GM21515 (cell line): Measurements from ENCODE around the gene C8G.

Source experiments
- ATAC-seq: cut with Tn5 transposase; IDR thresholded peaks from one replicate; pipeline ENCODE4 v1.9.1; 2021; ENCODE audit not compliant: unreplicated experiment

Gene C8G

DNA sequence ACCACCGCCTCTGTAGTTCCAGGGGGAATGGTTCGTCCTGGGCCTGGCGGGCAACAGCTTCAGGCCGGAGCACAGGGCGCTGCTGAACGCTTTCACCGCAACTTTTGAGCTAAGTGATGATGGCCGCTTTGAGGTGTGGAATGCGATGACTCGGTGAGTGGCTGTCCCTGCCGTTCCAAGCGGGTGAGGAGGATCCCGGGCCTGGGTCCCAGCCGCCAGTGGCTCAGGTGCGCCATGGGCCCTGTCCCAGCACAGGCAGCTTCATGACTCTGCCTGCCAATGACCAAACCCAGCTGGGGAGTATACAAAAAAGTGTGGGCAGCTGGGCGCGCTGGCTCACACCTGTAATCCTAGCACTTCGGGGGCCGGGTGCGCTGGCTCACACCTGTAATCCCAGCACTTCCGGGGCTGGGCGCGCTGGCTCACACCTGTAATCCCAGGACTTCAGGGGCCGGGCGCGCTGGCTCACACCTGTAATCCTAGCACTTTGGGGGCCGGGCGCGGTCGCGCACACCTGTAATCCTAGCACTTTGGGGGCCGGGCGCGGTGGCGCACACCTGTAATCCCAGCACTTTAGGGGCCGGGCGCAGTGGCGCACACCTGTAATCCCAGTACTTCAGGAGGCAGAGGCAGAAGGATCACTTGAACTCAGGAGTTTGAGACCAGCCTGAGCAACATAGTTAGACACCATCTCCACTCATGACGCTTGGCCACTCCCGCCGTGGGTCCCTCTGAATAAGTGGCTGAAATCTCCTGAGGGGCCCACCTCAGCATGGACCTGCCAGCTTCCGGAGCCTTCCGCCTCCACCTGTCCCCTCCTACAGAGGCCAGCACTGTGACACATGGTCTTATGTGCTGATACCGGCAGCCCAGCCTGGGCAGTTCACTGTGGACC, 8.1 kb downstream of the C8G start:
- ATAC-seq, result no peak

DNA sequence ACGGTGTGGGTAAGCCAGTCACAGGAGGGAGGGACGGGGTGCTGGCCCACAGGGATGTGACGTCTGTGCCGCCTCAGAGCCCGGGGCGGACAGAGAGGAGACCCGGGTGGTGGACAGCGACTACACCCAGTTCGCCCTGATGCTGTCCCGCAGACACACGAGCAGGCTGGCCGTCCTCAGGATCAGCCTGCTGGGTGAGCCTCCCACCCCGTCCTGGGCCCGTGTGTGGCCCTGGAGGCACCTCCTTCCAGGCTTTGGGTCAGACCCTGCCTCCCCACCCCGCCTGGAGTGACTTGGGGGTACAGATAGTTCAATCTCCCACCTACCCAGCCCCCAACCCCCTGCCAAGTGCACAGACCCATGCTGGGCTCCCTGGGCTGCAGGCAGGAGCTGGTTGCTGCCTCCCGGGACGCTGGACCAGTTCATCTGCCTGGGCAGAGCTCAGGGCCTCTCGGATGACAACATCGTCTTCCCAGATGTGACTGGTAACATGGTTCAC, 8.8 kb downstream of the C8G start:
- no peak for ATAC-seq

DNA sequence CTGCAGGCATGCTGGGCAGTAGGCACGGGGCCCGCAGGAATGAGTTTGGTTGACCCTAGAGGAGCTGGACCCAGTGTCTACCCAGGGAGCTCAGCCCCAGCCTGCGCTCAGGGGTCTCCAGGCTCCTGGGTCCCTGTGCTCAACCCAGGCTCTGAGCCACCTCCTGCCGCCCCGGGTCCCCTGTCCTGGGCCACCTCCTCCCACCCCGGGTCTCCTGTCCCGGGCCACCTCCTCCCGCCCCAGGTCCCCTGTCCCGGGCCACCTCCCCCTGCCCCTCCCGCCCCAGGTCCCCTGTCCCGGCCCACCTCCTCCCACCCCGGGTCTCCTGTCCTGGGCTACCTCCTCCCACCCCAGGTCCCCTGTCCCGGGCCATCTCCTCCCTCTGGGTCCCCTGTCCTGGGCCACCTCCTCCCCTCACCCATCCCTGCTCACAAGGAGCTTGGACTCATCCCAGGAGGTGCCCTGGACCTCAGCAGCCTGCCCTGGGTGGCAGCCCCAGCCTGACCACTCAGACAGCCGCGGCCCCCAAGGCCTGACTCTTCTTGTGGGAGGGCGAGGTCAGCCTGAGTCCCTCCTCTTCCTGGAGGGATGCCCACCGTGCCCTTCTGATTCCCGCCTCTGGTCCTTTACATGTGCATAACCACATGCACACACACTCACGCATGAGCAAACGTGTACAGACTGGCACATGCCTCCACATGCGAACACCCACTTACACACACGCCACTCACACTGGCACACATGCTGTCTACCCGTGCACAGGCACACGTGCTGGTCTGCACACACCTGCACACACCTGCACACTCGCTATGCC, 9.4 kb downstream of the C8G start:
- ATAC-seq, result no peak

DNA sequence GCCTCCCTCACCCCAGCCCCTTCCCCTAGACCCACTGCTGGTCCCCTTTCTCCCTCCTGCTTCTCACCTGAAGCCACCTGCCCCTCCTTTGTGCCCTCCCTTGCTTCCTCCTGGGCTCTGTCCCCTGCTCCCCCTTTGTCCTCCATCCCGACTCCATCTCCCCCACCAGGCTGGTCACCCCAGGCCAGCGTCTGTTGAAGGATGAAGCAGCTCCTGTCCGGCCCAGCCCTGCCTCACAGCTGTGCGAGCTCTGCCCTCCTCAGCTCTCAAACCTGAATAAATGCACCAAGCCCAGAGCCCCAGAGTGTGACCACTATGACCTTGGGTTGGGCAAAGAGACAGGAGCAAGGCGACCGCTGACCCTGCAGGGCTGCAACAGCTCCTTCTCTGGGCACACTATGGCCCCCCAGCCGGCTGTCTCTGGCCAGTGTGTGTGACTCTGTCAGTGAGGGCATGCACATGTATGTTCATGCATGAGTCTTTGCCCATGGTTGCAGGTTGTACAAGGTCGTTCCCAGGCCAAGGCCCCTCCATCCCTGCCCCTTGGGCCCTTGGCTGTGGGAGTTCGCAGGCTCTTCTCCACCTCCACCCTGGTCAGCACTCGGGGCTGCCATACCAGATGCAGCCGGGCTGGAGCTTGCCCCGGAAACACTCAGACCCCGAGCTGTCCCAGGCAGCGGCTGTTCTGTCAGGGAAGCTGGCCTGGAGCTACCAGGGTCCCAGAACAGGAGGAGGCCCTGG, 10.3 kb downstream of the C8G start:
- ATAC-seq, result no peak

DNA sequence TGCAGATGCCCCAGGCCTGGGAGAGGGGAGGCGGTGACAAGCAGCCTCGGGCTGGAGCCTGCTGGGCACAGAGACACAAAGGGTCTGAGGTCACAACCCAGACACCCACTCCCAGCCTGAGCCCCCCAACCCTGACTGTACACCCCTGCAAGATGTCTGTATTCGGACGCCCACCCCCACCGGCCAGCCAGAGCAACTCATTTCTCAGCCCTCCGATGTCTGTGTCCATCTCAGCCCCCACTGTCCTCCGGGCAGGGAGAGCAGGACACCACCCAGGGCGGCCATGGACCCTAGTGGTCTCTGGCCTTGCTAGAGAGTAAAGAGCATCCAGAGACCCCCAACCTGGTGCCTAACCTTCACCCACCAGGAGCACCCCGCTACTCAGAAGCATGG, 10.9 kb downstream of the C8G start:
- no peak for ATAC-seq

DNA sequence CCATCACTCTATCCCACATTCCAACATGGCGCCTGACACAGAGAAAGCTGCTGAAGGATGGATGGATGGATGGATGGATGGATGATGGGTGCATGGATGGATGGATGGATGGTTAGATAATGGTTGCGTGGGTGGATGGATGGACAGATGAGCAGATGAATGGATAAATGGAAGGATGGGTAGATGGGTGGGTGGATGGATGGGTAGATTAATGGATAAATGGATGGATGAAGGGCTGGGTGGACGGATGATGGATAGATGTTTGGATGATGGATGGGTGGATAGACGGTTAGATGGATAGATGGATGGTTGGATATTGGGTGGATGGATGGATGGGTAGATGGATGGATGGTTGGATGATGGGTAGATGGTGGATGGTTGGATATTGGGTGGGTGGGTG, 11.6 kb downstream of the C8G start:
- ATAC-seq, result no peak

DNA sequence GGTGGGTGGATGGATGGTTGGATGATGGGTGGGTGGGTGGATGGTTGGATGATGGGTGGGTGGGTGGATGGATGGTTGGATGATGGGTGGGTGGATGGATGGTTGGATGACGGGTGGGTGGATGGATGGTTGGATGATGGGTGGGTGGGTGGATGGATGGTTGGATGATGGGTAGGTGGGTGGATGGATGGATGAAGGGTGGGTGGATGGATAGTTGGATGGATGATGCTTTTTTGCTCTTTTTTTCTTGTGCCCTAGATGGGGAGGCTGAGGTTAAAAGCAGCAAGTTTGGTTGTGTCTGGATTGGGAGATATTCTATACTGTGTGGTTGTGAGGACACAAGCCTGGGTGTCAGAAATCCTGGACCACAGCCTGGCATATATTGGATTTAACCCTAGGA, 12.4 kb downstream of the C8G start:
- no peak for ATAC-seq

DNA sequence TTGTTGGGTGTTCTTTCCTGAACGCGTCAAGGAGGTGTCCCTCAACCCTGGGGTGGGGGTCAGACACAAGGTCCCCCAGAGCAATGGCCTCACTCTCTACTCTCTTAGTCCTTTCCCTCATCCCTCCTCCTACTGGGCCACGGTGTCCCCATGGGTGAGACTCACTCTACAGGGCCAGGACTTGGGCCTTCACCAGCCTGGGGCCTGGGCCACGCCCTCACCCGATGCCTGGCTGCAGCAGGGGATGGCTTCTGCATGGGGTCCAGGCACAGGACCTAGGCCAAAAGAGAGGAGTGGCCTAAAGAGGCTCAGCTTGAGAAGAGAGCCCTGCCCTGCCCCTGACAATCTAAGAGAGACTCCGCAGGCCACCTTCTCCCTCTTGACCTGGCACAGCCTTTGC, 12.9 kb downstream of the C8G start:
- ATAC-seq, result no peak

DNA sequence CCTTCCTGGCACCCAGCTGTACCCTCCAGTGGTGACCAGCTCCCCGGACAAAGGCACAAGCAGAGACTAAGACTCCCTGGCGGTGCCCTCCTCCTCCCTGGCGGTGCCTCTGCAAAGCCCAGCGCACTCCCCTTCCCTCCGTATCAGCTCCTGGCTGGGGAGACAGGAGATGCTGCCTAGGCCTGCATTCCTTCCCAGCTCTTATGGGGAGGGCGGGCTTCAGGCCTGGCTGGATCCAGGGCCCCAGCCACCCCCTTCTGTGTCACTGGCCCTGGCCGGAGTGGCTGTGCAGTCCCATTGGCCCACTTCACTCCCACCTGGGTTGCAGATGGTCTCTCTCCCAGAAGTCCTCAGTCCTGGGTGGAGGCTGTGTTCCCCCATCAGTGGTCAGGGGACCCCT, 13.4 kb downstream of the C8G start:
- ATAC-seq, result no peak

DNA sequence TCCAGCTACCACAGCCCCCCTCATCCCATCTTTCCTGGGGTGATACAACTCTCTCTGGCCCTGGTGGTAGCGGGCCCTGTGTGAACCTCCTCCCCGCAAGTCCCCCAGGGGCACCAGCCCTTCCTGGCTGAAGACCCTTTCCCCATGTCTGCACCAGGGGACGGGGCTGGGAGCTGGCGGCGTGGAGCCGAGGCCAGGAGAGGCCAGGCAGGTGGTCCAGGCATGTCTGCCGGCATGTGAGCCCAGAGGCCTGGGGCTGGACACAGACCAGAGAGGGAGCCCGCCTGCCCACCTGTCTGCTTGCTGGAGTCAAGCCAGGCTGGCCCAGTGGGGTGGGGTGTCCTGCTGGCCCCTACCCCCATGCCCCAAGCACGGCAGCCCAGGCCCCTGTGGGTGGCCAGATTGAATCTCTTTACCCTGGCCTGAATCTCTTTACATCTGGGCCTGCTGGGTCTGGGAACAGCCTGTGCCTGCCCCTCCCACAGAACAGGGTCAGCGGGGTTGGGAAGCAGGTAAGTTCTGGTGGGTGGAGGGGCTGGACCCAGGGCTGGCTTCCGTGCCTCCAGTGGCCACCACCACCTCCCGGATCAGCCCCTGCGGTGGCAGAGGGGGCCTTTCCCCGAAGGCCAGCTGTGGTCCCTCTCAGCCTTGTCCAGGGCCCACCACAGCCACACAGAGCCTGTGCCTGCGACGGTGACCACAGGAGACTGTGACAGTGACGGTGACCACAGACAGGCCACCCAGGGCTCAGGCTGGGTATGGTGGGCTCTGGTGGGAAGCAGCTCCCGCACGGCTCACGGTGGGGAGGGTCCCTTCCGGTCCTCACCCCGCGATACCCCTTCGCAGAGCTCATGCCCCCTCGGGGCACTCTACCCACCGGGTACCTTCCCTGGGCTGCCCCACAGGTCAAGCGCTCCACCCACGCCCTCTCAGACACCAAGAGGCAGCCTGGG, 14.1 kb downstream of the C8G start:
- ATAC-seq, result no peak

DNA sequence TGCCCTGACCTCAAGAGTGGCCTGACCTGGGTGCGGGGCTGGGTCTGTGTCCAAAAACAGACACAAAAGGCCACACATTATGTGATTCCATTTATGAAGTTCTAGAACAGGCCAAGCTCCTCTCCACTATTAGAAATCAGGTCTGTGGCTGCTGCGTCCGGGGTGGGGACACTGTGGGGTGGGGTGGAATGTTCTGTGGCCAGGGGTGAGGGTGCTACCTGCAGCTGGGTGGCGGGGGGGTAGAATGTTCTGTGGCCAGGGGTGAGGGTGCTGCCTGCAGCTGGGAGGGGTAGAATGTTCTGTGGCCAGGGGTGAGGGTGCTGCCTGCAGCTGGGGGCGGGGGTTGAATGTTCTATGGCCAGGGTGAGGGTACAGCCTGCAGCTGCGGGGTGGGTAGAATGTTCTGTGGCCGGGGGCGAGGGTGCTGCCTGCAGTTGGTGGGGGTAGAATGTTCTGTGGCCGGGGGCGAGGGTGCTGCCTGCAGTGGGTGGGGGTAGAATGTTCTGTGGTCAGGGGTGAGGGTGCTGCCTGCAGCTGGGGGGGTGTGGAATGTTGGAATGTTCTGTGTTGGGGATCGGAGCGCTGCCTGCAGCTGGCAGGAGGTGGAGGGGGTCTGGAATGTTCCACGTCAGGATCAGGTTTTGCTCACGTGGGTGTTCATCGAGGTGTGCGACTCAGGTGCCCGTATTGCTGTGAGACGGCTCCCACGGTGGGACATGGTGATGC, 15.3 kb downstream of the C8G start:
- ATAC-seq, result no peak

DNA sequence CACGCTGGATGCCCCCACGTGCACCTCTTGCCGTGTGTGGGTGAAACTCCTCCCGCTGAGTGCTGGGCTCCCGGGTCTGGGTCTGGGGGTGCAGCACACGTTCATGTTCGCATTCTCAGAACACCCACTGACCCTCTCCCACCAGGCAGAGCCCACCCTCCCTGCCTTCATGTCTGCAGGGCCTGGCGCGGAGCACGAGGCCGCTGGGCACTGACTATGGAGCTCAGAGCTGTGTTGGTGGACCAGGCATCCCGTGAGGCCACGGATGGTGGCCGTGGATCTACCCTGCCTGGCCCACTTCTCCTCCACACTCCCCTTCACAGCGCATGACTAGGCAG, 15.9 kb downstream of the C8G start:
- ATAC-seq, result no peak

DNA sequence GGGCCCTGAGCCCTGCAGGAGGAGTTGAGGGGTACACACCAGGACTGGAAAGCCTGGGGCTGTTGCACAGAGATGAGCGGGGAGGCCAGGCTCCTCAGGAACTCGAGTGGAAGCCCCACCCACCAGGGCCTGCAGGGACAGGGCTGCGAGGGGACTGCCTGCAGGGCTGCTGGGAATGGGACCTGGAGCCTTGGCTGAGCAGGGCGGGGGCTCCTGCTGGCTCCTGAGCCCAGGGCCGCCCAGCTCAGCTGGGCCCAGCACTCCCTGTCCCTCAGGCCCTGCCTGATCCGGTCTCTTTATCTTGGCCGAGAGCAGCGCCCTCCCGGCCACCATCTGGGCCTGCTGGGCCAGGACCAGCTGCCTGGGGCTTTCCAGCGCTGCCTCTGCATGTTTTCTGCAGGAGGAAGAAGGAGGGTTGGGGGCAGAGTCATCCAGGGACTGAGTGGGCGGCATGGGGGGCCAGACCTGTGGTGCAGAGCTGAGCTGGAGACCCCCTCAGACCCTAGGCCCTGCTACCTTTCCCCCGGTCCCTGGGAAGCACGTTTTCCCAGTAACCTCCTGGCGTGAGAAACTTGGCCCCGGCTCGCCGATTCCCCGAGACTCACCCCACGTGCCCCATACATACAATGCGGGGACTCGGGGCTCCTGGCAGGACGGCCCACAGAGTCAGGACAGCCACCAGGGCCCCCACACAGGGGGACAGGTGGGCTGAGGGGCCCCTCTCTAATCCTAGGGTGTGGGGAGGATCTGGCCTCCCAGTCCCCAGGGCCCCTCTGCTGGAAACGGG, 16.4 kb downstream of the C8G start:
- ATAC-seq, result no peak

DNA sequence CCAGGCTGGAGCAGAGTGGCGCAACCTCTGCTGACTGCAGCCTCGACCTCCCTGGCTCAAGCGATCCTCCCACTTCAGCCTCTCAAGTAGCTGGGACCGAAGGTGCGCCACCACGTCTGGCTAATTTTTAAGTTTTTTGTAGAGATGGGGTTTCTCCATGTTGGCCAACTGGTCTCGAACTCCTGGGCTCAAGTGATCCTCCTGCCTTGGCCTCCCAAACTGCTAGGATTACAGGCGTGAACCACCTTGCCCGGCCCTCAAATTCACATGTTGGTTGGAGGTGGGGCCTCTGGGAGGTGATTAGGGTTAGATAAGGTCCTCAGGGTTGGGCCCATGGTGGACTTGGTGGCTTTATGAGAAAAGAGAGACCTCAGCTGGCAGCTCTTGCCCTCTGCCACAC, 17.1 kb downstream of the C8G start:
- no peak for ATAC-seq

DNA sequence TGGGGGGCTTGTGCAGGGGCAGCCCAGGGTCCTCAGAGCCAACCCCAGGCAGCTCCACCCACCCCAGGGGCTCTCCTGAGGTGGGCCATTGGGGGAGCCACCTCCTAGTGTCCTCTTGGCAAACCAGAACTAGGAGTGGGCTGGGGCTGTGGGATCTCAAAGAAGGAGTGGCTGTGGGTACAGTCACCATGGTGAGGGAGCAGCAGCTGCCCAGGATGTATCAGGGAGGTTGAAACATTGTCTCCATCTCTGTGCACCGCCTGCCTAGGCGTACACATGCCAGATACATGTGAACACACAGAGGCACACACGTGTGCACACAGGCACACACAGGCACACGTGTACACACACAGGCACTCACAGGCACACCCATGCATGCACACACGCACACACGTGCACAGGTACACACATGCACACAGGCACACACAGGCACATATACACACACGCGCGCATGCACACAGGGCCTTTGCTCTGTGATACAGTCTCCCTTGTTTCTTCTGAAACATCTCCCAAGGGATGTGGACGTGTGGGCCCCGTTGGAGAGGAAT, 17.7 kb downstream of the C8G start:
- ATAC-seq, result no peak

DNA sequence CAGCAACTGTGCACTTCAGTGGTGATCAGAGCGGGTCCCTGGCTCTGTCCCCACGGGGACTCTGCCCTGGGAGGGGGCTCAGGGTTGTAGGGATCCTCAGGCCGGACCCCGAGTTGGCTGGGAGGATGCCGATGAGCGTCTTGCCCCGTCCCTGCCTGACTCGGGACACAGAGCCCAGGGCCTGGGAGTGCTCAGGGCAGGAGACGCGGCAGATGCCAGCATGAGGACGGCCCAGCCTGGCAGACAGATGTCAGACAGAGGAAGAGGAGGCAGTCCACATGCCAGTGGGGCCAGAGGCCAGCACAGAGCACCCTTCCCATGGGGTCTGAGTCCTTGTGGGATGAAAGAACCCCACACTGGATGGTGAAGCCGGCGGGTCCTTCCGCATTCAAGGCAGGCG, 18.3 kb downstream of the C8G start:
- no peak for ATAC-seq

DNA sequence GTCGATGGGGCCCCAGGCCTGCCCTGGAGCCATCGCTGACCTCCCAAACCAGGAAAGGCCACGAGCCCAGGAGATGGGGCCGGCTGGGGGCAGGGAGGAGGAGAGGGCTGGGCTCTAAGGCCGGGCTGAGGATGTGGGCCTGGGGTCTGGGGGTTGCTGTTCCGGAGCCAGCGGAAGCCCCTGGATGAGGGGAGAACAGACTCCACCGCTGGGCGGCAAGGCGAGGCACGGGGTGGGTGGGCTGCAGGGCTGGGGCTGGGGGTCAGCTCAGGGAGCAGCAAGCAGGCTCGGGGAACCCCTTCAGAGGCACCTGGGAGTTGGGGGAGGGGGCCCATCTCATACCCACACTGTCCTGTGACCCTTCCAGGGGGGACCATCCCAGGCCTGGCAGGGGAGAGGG, 18.7 kb downstream of the C8G start:
- ATAC-seq, result no peak

DNA sequence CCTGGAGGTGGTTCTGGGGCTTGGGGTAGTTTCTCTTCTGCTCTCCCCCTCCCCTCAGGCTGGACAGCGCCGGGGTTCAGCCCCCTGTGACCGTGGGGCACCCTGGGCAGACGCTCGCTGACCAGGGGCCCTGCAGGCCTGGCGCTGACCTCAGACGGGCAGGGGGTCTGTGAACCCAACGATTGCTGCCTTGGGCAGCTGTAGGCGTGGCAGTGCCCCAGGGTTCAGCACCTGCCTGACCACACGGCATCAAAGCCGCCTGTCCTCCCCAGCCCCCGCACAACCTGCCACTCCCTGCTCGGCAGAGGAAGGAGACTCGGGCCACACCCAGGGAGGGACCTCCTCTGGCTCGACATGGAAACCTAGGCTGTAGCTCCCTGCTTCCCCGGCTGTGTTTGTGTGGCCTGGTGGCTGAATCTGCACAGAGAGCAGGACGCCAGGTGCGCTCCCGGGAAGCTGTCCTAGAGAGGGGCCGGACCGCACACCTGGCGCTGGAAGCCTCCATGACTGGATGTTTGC, 19.2 kb downstream of the C8G start:
- no peak for ATAC-seq
